DND-41 (cell line): ENCODE measurements around the gene SMCP.

ENCODE experiments used
- CTCF ChIP-seq: IDR thresholded peaks from 2 replicates; pipeline ENCODE4 v1.5.1; 2012; ENCODE audit warnings: borderline replicate concordance, low read length, moderate library complexity, mild to moderate bottlenecking; ENCODE audit not compliant: poor library complexity, severe bottlenecking; ENCODE audit errors: extremely low read depth
- EZH2 ChIP-seq: IDR thresholded peaks from 3 replicates; pipeline ENCODE4 v1.6.1; 2012; ENCODE audit warnings: borderline replicate concordance, low read depth, mild to moderate bottlenecking, moderate library complexity, low read length, inconsistent platforms; ENCODE audit not compliant: severe bottlenecking

- no peak for TF ChIP-seq CTCF
- no peak for TF ChIP-seq EZH2
Observed at GRCh38 chr1:152909206-152909605, 31.1 kb downstream of the SMCP start.
